GM19397 (cell line): Measurements from ENCODE around the gene VASH1.

Source experiments
- ATAC-seq: cut with Tn5 transposase; IDR thresholded peaks from one replicate; pipeline ENCODE4 v1.9.1; 2021; ENCODE audit warnings: mild to moderate bottlenecking, moderate library complexity; ENCODE audit not compliant: unreplicated experiment

Gene VASH1

DNA sequence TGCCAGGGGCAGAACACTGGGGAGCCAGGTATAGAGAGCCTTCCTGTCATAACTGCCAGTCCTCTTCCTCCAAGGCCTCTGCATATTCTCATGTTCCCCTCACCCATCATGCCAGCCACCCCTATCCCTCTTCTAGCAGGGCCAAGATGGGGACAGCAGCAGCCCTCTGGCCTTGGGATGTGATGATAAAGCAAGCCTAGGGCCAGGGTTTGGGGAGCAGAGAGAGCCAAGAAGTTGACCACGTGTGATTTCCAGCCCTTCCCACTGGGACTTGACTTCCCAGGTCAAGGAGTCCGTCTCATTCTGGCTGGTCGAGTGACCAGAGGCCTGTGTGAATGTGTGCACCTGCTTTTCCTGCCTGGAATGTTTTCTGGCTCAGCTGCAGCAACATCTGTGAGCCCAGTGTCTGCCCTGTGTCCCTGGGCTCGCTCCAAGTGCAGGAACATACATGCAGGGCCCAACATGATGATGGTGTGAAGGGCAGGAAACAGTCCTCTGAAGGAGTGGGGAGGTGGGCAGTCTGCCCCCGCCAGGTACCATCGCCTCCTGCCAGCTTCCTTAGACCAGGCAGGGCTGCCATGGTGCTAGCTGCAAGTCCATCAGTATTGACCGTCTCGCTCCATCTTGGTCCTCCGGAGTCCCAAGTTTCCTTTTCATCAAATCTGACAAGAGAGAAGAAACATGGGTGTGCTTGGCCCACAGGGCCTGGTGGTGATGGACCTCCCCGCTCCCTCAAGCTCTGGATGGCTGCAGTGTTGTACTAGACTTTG, 21.0 kb downstream of the VASH1 start:
- no peak for ATAC-seq

DNA sequence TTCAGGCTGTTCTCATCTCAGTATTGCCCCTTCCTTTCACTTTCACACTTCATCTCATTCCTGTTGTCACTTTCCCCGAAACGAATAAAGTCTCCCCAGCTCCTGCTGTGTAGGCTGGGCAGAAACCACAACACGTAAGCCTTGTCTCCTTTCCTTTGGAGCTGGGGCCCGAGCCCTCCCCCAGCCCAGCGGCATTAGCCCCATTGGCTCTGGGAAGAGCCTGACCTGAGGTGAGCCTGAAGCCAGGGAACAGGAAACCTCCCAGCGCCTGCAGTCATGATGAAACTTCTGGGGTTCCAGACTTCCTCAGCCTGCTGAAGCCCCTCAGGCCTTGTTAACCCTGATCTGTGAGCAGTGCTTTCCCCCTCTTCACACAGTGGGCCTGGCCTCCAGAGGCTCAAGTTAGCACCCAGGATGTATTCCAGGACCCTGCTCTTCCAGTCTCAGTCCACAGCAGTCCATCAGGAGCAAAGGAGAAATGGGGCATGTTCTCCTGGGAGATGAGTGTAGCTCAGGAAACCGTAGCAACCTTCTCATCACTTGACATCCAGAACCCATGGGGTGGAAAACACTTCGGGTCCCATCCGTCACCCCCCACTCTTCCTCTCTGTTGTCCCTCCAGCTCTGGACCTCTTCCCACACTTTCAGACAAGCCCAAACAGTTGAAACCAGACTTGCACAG, 21.8 kb downstream of the VASH1 start:
- no peak for ATAC-seq

GRCh38 chr14:76784266-76784874, 23.1 kb downstream of the VASH1 start:
- ATAC-seq = no peak

- peak; percentile 67 for ATAC-seq
Observed at GRCh38 chr14:76784881-76785280, 23.6 kb downstream of the VASH1 start.

GRCh38 chr14:76786601-76787000, 25.3 kb downstream of the VASH1 start:
- no peak for ATAC-seq

- ATAC-seq = no peak
Observed at GRCh38 chr14:76792422-76792821, 31.2 kb downstream of the VASH1 start.

DNA sequence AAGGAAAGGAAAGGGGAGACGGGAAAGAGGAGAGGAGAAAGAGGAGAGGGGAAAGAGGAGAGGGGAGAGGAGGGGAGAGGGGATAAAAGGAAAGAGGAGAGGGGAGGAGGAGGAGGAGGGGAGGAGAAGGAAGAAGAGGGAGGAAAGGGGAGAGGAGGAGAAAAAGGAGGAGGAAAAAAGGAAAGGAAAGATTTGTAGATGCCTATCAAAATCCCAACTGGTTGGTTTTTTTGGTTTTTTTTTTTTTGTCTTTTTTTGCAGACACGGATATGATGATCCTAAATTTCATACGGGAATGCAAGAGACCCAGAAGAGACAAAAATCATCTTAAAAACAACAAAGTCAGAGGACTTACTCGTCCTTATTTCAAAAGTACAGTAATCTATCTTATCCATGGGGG, 32.1 kb downstream of the VASH1 start:
- no peak for ATAC-seq

GRCh38 chr14:76793956-76794355, 32.7 kb downstream of the VASH1 start:
- no peak for ATAC-seq

GRCh38 chr14:76806446-76806845, 45.2 kb downstream of the VASH1 start:
- no peak for ATAC-seq

DNA sequence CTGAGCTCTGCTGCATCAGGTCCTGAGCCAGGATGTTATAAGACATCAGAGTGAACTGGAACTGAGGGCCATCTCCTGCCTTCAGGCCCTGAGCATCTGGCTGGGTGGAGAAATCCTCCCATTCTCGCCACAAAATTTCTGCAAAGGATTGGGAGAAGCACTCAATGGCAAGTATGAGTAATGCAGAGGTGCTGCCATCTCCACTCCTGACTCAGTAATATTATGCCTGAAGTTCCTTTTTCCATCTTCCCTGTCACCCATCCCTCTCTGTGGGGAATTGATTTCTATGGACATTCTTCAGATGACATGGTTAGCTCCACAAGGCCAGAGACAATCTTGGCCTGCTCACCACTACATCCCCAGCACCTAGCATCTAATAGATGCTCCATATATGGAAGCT, 46.7 kb downstream of the VASH1 start:
- ATAC-seq = no peak

DNA sequence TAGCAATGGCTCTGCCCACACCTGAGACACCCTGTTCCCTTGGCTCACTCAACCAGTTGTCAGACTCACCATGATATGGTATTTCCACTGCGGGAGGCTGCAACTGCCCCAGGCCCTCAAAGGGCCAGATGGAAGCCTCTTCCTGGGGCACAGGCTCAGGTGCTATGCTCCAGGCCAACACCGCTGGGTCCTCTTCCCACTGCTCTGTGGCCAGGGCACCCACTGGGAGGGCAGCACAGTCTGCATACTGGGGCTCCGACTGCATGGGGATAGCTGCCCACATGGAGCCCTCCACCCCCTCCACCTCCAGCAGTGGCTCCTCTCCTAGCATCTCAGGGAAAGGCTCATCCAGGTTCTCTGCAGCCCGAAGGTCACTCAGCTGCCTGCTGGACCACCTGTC, 47.7 kb downstream of the VASH1 start:
- ATAC-seq = no peak

GRCh38 chr14:76810525-76810924, 49.3 kb downstream of the VASH1 start:
- ATAC-seq = no peak

DNA sequence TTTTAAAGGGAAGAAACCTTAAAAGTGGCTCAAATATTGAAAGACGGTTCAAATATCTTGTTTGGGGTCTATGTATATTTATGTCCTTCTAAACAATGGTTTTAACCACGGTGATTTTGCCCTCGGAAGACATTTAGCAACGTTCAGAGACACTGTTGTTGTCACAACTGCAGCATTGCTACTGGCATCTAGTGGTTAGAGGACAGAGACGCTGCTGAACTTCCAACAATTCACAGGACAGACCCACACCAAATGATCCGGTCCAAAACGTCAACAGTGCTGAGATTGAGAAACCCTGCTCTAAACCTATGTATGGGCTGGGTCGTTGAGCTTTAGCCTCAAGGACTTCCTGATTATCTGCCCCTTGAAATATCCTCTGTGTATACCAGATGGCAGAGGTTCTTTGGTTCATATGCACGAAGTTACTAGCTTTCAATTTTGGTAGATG, 49.7 kb downstream of the VASH1 start:
- ATAC-seq = no peak

- ATAC-seq = no peak
Observed at GRCh38 chr14:76811561-76811960, 50.3 kb downstream of the VASH1 start.

- ATAC-seq = peak; percentile 5
Observed at GRCh38 chr14:76812093-76812421, 50.8 kb downstream of the VASH1 start.

DNA sequence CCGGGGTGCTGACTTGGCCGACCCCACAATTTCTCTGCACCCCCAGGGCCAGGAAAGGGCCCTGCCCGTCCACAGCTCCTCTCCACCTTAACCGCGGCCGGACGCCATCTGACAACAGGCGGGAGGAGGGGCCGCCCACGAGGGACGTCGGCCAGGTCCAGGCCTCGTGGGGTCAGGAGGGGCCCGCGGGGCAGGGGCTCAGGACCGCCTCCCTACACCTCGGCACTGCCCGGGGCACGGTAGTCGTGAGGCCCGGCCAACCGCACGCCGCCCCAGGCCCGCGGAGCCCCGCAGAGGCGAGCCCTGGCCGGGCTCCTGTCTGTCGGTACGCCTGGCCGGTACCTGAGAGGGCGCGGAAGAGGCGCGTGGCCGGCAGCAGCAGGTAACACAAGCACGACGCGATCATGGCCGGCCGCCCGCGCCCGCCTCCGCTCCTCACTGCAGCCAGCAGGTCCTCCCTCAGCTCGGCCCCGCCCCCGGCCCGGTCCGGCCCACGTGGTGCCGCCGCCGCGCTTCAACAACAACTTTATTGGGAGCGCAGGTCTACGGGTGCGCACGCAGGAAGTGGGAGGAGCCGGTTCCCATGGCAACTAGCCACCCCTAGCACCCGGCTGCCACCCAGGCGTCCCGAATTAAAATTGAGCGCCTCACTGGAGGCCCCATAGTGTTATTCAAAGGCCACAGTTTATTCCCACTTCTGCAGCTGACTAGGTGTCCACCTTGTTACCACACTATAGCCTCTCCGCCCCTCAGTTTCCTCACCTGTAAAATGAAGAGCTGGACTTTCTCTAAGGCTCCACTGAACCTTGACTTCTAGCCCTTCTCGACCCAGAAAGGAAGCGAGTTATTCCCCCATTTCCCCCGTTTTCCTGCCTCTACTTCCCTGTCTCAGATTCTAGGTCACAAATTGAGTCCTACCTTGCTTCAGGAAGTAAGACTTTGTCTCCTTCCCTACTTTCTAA, 51.4 kb downstream of the VASH1 start, which contains the start of gene ANGEL1:
ANGEL1 (minus strand) TSS at position 461 of the 962 bp plus-strand sequence; CDS start at position 406, 55 bp downstream.
- peak; percentile 87 for ATAC-seq

GRCh38 chr14:76814726-76815645, 53.7 kb downstream of the VASH1 start:
- ATAC-seq = no peak

DNA sequence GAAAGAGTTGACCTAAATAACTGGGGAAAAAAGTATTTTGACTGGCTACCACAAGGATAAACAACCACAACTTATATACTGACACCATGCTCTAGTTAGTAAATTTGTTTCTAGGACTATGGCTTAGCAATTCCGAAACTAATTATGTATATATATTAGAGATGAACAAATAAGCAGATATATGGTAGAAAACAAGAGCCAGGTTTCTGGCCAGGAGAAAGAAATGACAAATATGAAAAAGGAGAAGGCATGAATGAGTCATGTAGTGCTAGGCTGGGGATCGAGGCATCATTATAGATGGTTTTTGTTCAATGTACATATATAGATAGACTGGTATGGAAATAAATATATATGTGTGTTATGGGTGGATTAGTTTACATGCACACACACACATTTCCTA, 59.4 kb downstream of the VASH1 start:
- no peak for ATAC-seq

DNA sequence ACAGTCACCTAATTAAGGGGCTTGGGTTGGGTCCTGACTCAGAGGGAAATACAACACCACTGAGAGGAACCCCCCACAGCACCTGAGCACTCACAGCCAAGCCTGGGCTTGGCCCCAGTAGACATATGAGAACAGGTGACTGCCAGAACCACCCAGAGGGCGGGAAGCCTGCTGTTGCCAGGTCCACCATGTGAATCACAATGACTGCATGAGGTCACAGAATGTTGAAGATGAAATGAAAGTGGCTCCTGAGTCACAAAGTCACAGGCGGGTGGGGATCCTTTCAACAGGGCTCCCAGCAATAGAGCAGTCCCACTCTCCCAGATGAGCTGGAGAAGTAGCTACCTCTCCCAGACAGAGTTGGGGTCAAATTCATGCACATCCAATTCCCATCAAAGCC, 64.9 kb downstream of the VASH1 start, which contains the start of gene LRRC74A:
LRRC74A (plus strand) TSS at position 287 of the 400 bp plus-strand sequence. CDS start 290 bp downstream, outside the sequence.
- ATAC-seq = no peak
